WTC11 (cell line): Measurements from ENCODE around the gene ZNF189. TPM values are rescaled to one million over a fixed set of nuclear protein-coding genes. Genes with fewer than 3 reads are reported as not detected.

Experiments
- ATAC-seq: fragments of 200-7000 bp; cut with Tn5 transposase; 2 replicates; pipeline ENCODE4 v1.10.0; 2021; ENCODE audit warnings: mild to moderate bottlenecking, moderate library complexity
- CTCF ChIA-PET: fragments of 300-600 bp; sonication (Branson Sonifier 250); formaldehyde crosslinking; loops from one replicate; lab custom pipeline; 2021; ENCODE audit warnings: antibody characterized with exemption; lab: Charles Lee
- POLR2A ChIA-PET: fragments of 350-600 bp; sonication (Branson Sonifier 250); formaldehyde crosslinking; loops from one replicate; lab custom pipeline; 2021; ENCODE audit warnings: antibody characterized with exemption; lab: Charles Lee
- DNase-seq: peaks from one replicate; pipeline ENCODE4 v3.0.0; 2021; ENCODE audit warnings: low spot score
- H3K27ac Mint-ChIP-seq: 2 replicates; pipeline ENCODE4 v1.8.0; 2021; ENCODE audit warnings: mixed read lengths
- H3K27me3 Mint-ChIP-seq: 2 replicates; pipeline ENCODE4 v1.8.0; 2021; ENCODE audit warnings: low read depth, mild to moderate bottlenecking, moderate library complexity, mixed read lengths
- H3K36me3 Mint-ChIP-seq: 2 replicates; pipeline ENCODE4 v1.8.0; 2021; ENCODE audit warnings: mixed read lengths
- H3K4me1 Mint-ChIP-seq: 2 replicates; pipeline ENCODE4 v1.8.0; 2022; ENCODE audit warnings: mixed read lengths
- H3K4me3 Mint-ChIP-seq: 2 replicates; pipeline ENCODE4 v1.8.0; 2021; ENCODE audit warnings: mild to moderate bottlenecking, moderate library complexity, mixed read lengths
- H3K9me3 Mint-ChIP-seq: 2 replicates; pipeline ENCODE4 v1.8.0; 2021; ENCODE audit warnings: mixed read lengths
- AFF4 ChIP-seq: sonication (generic); formaldehyde crosslinking; IDR thresholded peaks from 2 replicates; pipeline ENCODE4 v1.8.1; 2023; ENCODE audit warnings: mild to moderate bottlenecking, missing genetic modification reagents, borderline replicate concordance
- ARID4B ChIP-seq: sonication (generic); formaldehyde crosslinking; IDR thresholded peaks from 2 replicates; pipeline ENCODE4 v1.8.0; 2023; ENCODE audit warnings: missing genetic modification reagents, mild to moderate bottlenecking, borderline replicate concordance
- ATF3 ChIP-seq: sonication (generic); formaldehyde crosslinking; conservative IDR thresholded peaks from 2 replicates; pipeline ENCODE4 v1.8.1; 2022; ENCODE audit warnings: mild to moderate bottlenecking, missing genetic modification reagents
- FOXJ3 ChIP-seq: sonication (generic); formaldehyde crosslinking; IDR thresholded peaks from 2 replicates; pipeline ENCODE4 v1.9.0; 2021; ENCODE audit warnings: missing genetic modification reagents, mild to moderate bottlenecking, borderline replicate concordance
- FOXK1 ChIP-seq: sonication (generic); formaldehyde crosslinking; IDR thresholded peaks from 2 replicates; pipeline ENCODE4 v1.8.0; 2022; ENCODE audit warnings: mild to moderate bottlenecking, moderate library complexity, missing genetic modification reagents
- IRF2 ChIP-seq: sonication (generic); formaldehyde crosslinking; IDR thresholded peaks from 2 replicates; pipeline ENCODE4 v1.8.0; 2022; ENCODE audit warnings: low read depth, missing genetic modification reagents, borderline replicate concordance
- NR2C2 ChIP-seq: sonication (generic); formaldehyde crosslinking; IDR thresholded peaks from 2 replicates; pipeline ENCODE4 v1.8.0; 2022; ENCODE audit warnings: mild to moderate bottlenecking, missing genetic modification reagents
- OVOL2 ChIP-seq: fragments of 250-450 bp; sonication (Bioruptor Pico); IDR thresholded peaks from 2 replicates; pipeline ENCODE4 v1.9.0; 2021; ENCODE audit warnings: mild to moderate bottlenecking, borderline replicate concordance
- RELA ChIP-seq: sonication (generic); formaldehyde crosslinking; IDR thresholded peaks from 2 replicates; pipeline ENCODE4 v1.8.1; 2022; ENCODE audit warnings: missing genetic modification reagents, mild to moderate bottlenecking, borderline replicate concordance
- TEAD1 ChIP-seq: sonication (generic); formaldehyde crosslinking; IDR thresholded peaks from 2 replicates; pipeline ENCODE4 v1.8.0; 2022; ENCODE audit warnings: mild to moderate bottlenecking, missing genetic modification reagents
- TEAD4 ChIP-seq: sonication (generic); formaldehyde crosslinking; IDR thresholded peaks from 2 replicates; pipeline ENCODE4 v1.8.0; 2022; ENCODE audit warnings: mild to moderate bottlenecking, missing genetic modification reagents
- ZNF425 ChIP-seq: fragments of 250-450 bp; sonication (Bioruptor Pico); conservative IDR thresholded peaks from 2 replicates; pipeline ENCODE4 v1.9.0; 2021; ENCODE audit warnings: mild to moderate bottlenecking
- total RNA-seq: library from RNA; stranded (reverse); gene quantifications from 3 replicates; pipeline ENCODE4 v1.2.3, GENCODE V29; 2021
- TF ChIP-seq, protein P1 (sequence below): sonication (generic); formaldehyde crosslinking; IDR thresholded peaks from 2 replicates; pipeline ENCODE4 v1.8.1; 2022; ENCODE audit warnings: mild to moderate bottlenecking, missing genetic modification reagents, moderate library complexity, borderline replicate concordance
- TF ChIP-seq, protein P2 (sequence below): fragments of 250-450 bp; sonication (Bioruptor Pico); IDR thresholded peaks from 2 replicates; pipeline ENCODE4 v1.8.0; 2021; ENCODE audit warnings: mild to moderate bottlenecking
- TF ChIP-seq, protein P3 (sequence below): fragments of 200-600 bp; IDR thresholded peaks from 2 replicates; pipeline ENCODE4 v1.8.0; 2022; ENCODE audit warnings: antibody characterized with exemption
- TF ChIP-seq, protein P4 (sequence below): sonication (generic); formaldehyde crosslinking; IDR thresholded peaks from 2 replicates; pipeline ENCODE4 v1.8.0; 2022; ENCODE audit warnings: mild to moderate bottlenecking, missing genetic modification reagents
- TF ChIP-seq, protein P5 (sequence below): sonication (generic); formaldehyde crosslinking; IDR thresholded peaks from 2 replicates; pipeline ENCODE4 v1.8.0; 2023; ENCODE audit warnings: missing genetic modification reagents
- TF ChIP-seq, protein P6 (sequence below): sonication (generic); formaldehyde crosslinking; IDR thresholded peaks from 2 replicates; pipeline ENCODE4 v1.8.0; 2022; ENCODE audit warnings: mild to moderate bottlenecking, missing genetic modification reagents

ZNF189 gene
- total RNA-seq, 1 experiment from 2014 or later: 10.3 TPM

- Mint-ChIP-seq H3K36me3 (no peaks in the 10 kb centered on the region), H3K27ac (no peak overlapping the region), H3K4me1 (no peaks in the 10 kb centered on the region), H3K27me3 (no peaks in the 10 kb centered on the region), H3K4me3 (no peak overlapping the region), H3K9me3 (peaks cover 10% of the 10 kb centered on the region)
- ATAC-seq (no peak), DNase-seq (no peak)
- CTCF ChIA-PET: no interaction called here
- TF ChIP-seq TEAD1 (CRISPR knock-in tag) (no peak), ZNF425 (CRISPR knock-in tag) (no peak), OVOL2 (CRISPR knock-in tag) (no peak), AFF4 (CRISPR knock-in tag) (no peak), IRF2 (no peak), ATF3 (CRISPR knock-in tag) (no peak), TEAD4 (CRISPR knock-in tag) (no peak), FOXK1 (CRISPR knock-in tag) (no peak), NR2C2 (no peak), FOXJ3 (CRISPR knock-in tag) (no peak), RELA (CRISPR knock-in tag) (no peak), ARID4B (CRISPR knock-in tag) (no peak)
- TF ChIP-seq, protein P1, sequence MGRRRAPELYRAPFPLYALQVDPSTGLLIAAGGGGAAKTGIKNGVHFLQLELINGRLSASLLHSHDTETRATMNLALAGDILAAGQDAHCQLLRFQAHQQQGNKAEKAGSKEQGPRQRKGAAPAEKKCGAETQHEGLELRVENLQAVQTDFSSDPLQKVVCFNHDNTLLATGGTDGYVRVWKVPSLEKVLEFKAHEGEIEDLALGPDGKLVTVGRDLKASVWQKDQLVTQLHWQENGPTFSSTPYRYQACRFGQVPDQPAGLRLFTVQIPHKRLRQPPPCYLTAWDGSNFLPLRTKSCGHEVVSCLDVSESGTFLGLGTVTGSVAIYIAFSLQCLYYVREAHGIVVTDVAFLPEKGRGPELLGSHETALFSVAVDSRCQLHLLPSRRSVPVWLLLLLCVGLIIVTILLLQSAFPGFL (CRISPR knock-in tag): no peak
- TF ChIP-seq, protein P2, sequence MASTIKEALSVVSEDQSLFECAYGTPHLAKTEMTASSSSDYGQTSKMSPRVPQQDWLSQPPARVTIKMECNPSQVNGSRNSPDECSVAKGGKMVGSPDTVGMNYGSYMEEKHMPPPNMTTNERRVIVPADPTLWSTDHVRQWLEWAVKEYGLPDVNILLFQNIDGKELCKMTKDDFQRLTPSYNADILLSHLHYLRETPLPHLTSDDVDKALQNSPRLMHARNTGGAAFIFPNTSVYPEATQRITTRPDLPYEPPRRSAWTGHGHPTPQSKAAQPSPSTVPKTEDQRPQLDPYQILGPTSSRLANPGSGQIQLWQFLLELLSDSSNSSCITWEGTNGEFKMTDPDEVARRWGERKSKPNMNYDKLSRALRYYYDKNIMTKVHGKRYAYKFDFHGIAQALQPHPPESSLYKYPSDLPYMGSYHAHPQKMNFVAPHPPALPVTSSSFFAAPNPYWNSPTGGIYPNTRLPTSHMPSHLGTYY: no peak
- TF ChIP-seq, protein P3, sequence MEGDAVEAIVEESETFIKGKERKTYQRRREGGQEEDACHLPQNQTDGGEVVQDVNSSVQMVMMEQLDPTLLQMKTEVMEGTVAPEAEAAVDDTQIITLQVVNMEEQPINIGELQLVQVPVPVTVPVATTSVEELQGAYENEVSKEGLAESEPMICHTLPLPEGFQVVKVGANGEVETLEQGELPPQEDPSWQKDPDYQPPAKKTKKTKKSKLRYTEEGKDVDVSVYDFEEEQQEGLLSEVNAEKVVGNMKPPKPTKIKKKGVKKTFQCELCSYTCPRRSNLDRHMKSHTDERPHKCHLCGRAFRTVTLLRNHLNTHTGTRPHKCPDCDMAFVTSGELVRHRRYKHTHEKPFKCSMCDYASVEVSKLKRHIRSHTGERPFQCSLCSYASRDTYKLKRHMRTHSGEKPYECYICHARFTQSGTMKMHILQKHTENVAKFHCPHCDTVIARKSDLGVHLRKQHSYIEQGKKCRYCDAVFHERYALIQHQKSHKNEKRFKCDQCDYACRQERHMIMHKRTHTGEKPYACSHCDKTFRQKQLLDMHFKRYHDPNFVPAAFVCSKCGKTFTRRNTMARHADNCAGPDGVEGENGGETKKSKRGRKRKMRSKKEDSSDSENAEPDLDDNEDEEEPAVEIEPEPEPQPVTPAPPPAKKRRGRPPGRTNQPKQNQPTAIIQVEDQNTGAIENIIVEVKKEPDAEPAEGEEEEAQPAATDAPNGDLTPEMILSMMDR: no peak
- TF ChIP-seq, protein P4, sequence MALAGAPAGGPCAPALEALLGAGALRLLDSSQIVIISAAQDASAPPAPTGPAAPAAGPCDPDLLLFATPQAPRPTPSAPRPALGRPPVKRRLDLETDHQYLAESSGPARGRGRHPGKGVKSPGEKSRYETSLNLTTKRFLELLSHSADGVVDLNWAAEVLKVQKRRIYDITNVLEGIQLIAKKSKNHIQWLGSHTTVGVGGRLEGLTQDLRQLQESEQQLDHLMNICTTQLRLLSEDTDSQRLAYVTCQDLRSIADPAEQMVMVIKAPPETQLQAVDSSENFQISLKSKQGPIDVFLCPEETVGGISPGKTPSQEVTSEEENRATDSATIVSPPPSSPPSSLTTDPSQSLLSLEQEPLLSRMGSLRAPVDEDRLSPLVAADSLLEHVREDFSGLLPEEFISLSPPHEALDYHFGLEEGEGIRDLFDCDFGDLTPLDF (CRISPR knock-in tag): no peak
- TF ChIP-seq, protein P5, sequence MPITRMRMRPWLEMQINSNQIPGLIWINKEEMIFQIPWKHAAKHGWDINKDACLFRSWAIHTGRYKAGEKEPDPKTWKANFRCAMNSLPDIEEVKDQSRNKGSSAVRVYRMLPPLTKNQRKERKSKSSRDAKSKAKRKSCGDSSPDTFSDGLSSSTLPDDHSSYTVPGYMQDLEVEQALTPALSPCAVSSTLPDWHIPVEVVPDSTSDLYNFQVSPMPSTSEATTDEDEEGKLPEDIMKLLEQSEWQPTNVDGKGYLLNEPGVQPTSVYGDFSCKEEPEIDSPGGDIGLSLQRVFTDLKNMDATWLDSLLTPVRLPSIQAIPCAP (CRISPR knock-in tag): no peak
- TF ChIP-seq, protein P6, sequence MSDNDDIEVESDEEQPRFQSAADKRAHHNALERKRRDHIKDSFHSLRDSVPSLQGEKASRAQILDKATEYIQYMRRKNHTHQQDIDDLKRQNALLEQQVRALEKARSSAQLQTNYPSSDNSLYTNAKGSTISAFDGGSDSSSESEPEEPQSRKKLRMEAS (CRISPR knock-in tag): no peak
- POLR2A ChIA-PET: no interaction called here
Measured at GRCh38 chr9:101367323-101367722, 31.3 kb upstream of the ZNF189 start.
